Limb (tissue), 2 donors: Measurements from ENCODE around the gene KLHL22.
"Not testable (repeated sequence)": the region's sequence is repeated elsewhere in the genome, so short reads cannot be mapped to it uniquely, and the experiment has no call there.

ENCODE experiments used
- DNase-seq, 2 donors: peaks; one replicate each; pipeline ENCODE4 v3.0.0-alpha.2; 2016; ENCODE audit errors: extremely low spot score in 2 of 2

The KLHL22 gene

GRCh38 chr22:20469110-20469868 is 26.3 kb downstream of the KLHL22 start:
- DNase-seq: no peak

- no peak for DNase-seq
These were observed 28.8 kb downstream of the KLHL22 start for GRCh38 chr22:20466659-20467379.

- DNase-seq: no peak
These were observed 29.9 kb downstream of the KLHL22 start for GRCh38 chr22:20465759-20466077.

- no peak for DNase-seq
These were observed 30.5 kb downstream of the KLHL22 start for GRCh38 chr22:20464912-20465758.

- no peak for DNase-seq
These were observed 31.4 kb downstream of the KLHL22 start for GRCh38 chr22:20464096-20464614.

- no peak for DNase-seq
These were observed 32.1 kb downstream of the KLHL22 start for GRCh38 chr22:20463324-20464095.

GRCh38 chr22:20459862-20460261 is 35.7 kb downstream of the KLHL22 start:
- no peak for DNase-seq

GRCh38 chr22:20459152-20459542 is 36.4 kb downstream of the KLHL22 start:
- no peak for DNase-seq

GRCh38 chr22:20458530-20459151 is 37.0 kb downstream of the KLHL22 start:
- DNase-seq: no peak

GRCh38 chr22:20457506-20458240 is 37.9 kb downstream of the KLHL22 start:
- DNase-seq: no peak

- no peak for DNase-seq
These were observed 38.9 kb downstream of the KLHL22 start for GRCh38 chr22:20456722-20457076.

- DNase-seq: peak; percentile 83 to 89
These were observed 39.4 kb downstream of the KLHL22 start for GRCh38 chr22:20456064-20456721.

- DNase-seq: no peak
These were observed 39.9 kb downstream of the KLHL22 start for GRCh38 chr22:20455709-20456063.

- no peak for DNase-seq
These were observed 42.4 kb downstream of the KLHL22 start for GRCh38 chr22:20453222-20453621.

GRCh38 chr22:20451920-20452319 is 43.7 kb downstream of the KLHL22 start:
- no peak for DNase-seq

- not testable (repeated sequence) for DNase-seq
These were observed 44.3 kb downstream of the KLHL22 start for GRCh38 chr22:20451129-20451778.

GRCh38 chr22:20450551-20450906 is 45.1 kb downstream of the KLHL22 start:
- DNase-seq: no peak

GRCh38 chr22:20449819-20450550 is 45.6 kb downstream of the KLHL22 start:
- no peak for DNase-seq

- DNase-seq: no peak
These were observed 47.0 kb downstream of the KLHL22 start for GRCh38 chr22:20448630-20449029.
